Tibial nerve (tissue), 4 donors: ENCODE measurements around the gene APAF1.

ENCODE experiments used
- CTCF ChIP-seq, 5 experiments: fragments of 200-600 bp in 3 of 5; fragments of 450-650 bp in 2 of 5; sonication (generic) in 3 of 5; IDR thresholded peaks; one replicate each; pipeline ENCODE4 v1.5.1; 2016 to 2019; ENCODE audit warnings: antibody characterized with exemption in 5 of 5, mild to moderate bottlenecking in 3 of 5, moderate library complexity in 2 of 5
- EP300 ChIP-seq, 2 donors: sonication (generic); formaldehyde crosslinking; IDR thresholded peaks; one replicate each; pipeline ENCODE4 v1.6.1; 2017; ENCODE audit warnings: antibody characterized with exemption in 2 of 2, mild to moderate bottlenecking in 1 of 2

GRCh38 chr12:98669751-98670150, 24.7 kb downstream of the APAF1 start:
- TF ChIP-seq CTCF (IDR thresholded peaks at IDR 0.05), result no peak
- no peak for TF ChIP-seq EP300 (IDR thresholded peaks at IDR 0.05)
